PC-3 (cell line): ENCODE measurements around the gene SECISBP2L. TPM values are rescaled to one million over a fixed set of nuclear protein-coding genes. Genes with fewer than 3 reads are reported as not detected.

Source experiments
- ATAC-seq: fragments of 200-7000 bp; cut with Tn5 transposase; 2 replicates; pipeline ENCODE4 v1.9.1; 2020; ENCODE audit warnings: mild to moderate bottlenecking, moderate library complexity
- BruUV-seq: library from RNA; stranded (reverse); fragments of 400-500 nt; replicated peaks from 2 replicates; lab custom pipeline; 2021; lab: Mats Ljungman, UMichigan
- CTCF ChIA-PET: fragments of 300-600 bp; sonication (Branson Sonifier 250); formaldehyde crosslinking; loops from one replicate; lab custom pipeline; 2022; ENCODE audit warnings: antibody characterized with exemption; lab: Charles Lee
- POLR2A ChIA-PET: fragments of 300-600 bp; sonication (Branson Sonifier 250); formaldehyde crosslinking; loops from one replicate; lab custom pipeline; 2022; ENCODE audit warnings: antibody characterized with exemption; ENCODE audit not compliant: unreplicated experiment; lab: Charles Lee
- DNase-seq: peaks from one replicate; pipeline ENCODE4 v3.0.0-alpha.2; 2015
- H2AFZ ChIP-seq: fragments of 300-600 bp; sonication (generic); 2 replicates; pipeline ENCODE4 v1.6.0; 2016; ENCODE audit warnings: antibody characterized with exemption, low read length
- H3F3A ChIP-seq: fragments of 300-600 bp; sonication (generic); one replicate; pipeline ENCODE4 v1.6.0; 2017; ENCODE audit warnings: antibody characterized with exemption, low read length, control low read depth, mild to moderate bottlenecking; ENCODE audit not compliant: unreplicated experiment
- H3K27ac ChIP-seq: fragments of 300-600 bp; sonication (generic); 2 replicates; pipeline ENCODE4 v1.5.1; 2016; ENCODE audit warnings: mild to moderate bottlenecking, low read length
- H3K27me3 ChIP-seq: fragments of 300-600 bp; sonication (generic); 2 replicates; pipeline ENCODE4 v1.6.1; 2016; ENCODE audit warnings: low read length, mixed read lengths
- H3K36me3 ChIP-seq: fragments of 300-600 bp; sonication (generic); 2 replicates; pipeline ENCODE4 v1.6.1; 2016; ENCODE audit warnings: low read depth, mixed run types, low read length, mixed read lengths
- H3K4me1 ChIP-seq: fragments of 300-600 bp; sonication (generic); 2 replicates; pipeline ENCODE4 v1.5.1; 2016; ENCODE audit warnings: low read length; ENCODE audit not compliant: insufficient read depth
- H3K4me2 ChIP-seq: fragments of 300-600 bp; sonication (generic); 2 replicates; pipeline ENCODE4 v1.6.0; 2016; ENCODE audit warnings: low read length
- H3K4me3 ChIP-seq: fragments of 300-600 bp; sonication (generic); 2 replicates; pipeline ENCODE4 v1.5.1; 2016; ENCODE audit warnings: mild to moderate bottlenecking, low read length, mixed read lengths
- H3K79me2 ChIP-seq: fragments of 300-600 bp; sonication (generic); 2 replicates; pipeline ENCODE4 v1.6.1; 2017; ENCODE audit warnings: low read length, mixed read lengths
- H3K9ac ChIP-seq: fragments of 300-600 bp; sonication (generic); 2 replicates; pipeline ENCODE4 v1.6.0; 2016; ENCODE audit warnings: mild to moderate bottlenecking, low read length
- H3K9me2 ChIP-seq: fragments of 300-600 bp; sonication (generic); replicated peaks from 2 replicates; pipeline ENCODE4 v1.6.1; 2016; ENCODE audit warnings: mixed run types, low read length, mixed read lengths
- H3K9me3 ChIP-seq: fragments of 300-600 bp; sonication (generic); 2 replicates; pipeline ENCODE4 v1.6.1; 2016; ENCODE audit warnings: low read length, mixed read lengths
- H4K20me1 ChIP-seq: fragments of 300-600 bp; sonication (generic); 2 replicates; pipeline ENCODE4 v1.6.1; 2016; ENCODE audit warnings: low read length, mixed read lengths
- EZH2 ChIP-seq: fragments of 300-600 bp; sonication (generic); IDR thresholded peaks from one replicate; pipeline ENCODE4 v1.6.1; 2017; ENCODE audit warnings: antibody characterized with exemption, mild to moderate bottlenecking, low read length; ENCODE audit not compliant: unreplicated experiment
- EZH2phosphoT487 ChIP-seq: fragments of 300-600 bp; sonication (generic); IDR thresholded peaks from 2 replicates; pipeline ENCODE4 v1.6.1; 2018; ENCODE audit warnings: mild to moderate bottlenecking, antibody characterized with exemption, low read length, borderline replicate concordance
- intact Hi-C: fragments of 100-400 bp; cut with micrococcal nuclease; formaldehyde crosslinking; loops from 2 replicates; pipeline ENCODE4 v1.9.0; 2023
- total RNA-seq: library from RNA; depleted of rRNA; stranded (reverse); fragments of >200 nt; gene quantifications from 2 replicates; pipeline ENCODE4 v1.2.3, GENCODE V29; 2014
- TF ChIP-seq, protein P1 (sequence below): fragments of 300-600 bp; sonication (generic); conservative IDR thresholded peaks from 2 replicates; pipeline ENCODE4 v1.5.1; 2017; ENCODE audit warnings: antibody characterized with exemption, low read depth, mild to moderate bottlenecking, low read length

SECISBP2L gene
- total RNA-seq, 1 experiment from 2014 or later, result 18.6 TPM

DNA sequence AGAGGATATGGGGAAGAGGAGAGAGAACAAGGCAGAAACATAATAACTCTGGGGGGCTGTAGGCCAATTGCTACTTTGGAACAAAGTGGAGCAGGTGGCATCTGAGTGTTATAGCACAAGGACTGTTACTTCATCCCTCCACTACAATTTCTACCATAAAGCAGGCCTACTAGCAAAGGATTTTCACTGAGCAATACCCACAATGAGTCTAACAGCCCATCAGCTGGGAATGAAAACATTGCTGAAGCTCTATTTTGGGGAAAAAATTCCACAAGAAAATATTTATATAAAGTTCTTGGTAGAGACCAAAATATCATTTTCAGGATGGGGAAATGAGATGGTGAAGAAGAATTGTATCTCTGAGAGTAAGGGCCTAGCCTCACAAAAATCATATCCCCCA, 78.9 kb downstream of the SECISBP2L start:
- H3K27ac ChIP-seq, result peak overlapping the region; percentile 35
- H3K9ac ChIP-seq, result no peak overlapping the region
- no peaks in the 10 kb centered on the region for H3F3A ChIP-seq
- CTCF ChIA-PET, result no interaction called here
- ATAC-seq (no peak), DNase-seq (no peak)
- TF ChIP-seq EZH2 (no peak), EZH2phosphoT487 (no peak)
- TF ChIP-seq, protein P1, sequence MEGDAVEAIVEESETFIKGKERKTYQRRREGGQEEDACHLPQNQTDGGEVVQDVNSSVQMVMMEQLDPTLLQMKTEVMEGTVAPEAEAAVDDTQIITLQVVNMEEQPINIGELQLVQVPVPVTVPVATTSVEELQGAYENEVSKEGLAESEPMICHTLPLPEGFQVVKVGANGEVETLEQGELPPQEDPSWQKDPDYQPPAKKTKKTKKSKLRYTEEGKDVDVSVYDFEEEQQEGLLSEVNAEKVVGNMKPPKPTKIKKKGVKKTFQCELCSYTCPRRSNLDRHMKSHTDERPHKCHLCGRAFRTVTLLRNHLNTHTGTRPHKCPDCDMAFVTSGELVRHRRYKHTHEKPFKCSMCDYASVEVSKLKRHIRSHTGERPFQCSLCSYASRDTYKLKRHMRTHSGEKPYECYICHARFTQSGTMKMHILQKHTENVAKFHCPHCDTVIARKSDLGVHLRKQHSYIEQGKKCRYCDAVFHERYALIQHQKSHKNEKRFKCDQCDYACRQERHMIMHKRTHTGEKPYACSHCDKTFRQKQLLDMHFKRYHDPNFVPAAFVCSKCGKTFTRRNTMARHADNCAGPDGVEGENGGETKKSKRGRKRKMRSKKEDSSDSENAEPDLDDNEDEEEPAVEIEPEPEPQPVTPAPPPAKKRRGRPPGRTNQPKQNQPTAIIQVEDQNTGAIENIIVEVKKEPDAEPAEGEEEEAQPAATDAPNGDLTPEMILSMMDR, result no peak
- H3K36me3 ChIP-seq, result no peaks in the 10 kb centered on the region
- H3K9me3 ChIP-seq, result no peaks in the 10 kb centered on the region
- H3K4me3 ChIP-seq, result no peak overlapping the region
- no peaks in the 10 kb centered on the region for H4K20me1 ChIP-seq
- H3K79me2 ChIP-seq, result 0 out of 2 replicates have a peak, but pooled peaks cover under 1% of the 10 kb centered on the region
- H2AFZ ChIP-seq, result no peak overlapping the region
- H3K9me2 ChIP-seq, result no peaks in the 10 kb centered on the region
- H3K4me1 ChIP-seq, result peaks cover 30% of the 10 kb centered on the region
- POLR2A ChIA-PET, result no interaction called here
- intact Hi-C loops, result loop anchor here (10.0 kb wide), 1 partner anchor 1177 kb away; no protein-coding TSS in a partner anchor
- peak overlapping the region; percentile 17; the same call in 1 of the 2 replicates for H3K4me2 ChIP-seq
- no peaks in the 10 kb centered on the region for H3K27me3 ChIP-seq
- BruUV-seq, result no TSS peak

- H2AFZ ChIP-seq, result no peak overlapping the region
- POLR2A ChIA-PET, result no interaction called here
- H3K27ac ChIP-seq, result peak overlapping the region; percentile 35
- TF ChIP-seq EZH2phosphoT487 (no peak), EZH2 (no peak)
- TF ChIP-seq, protein P1, result no peak
- H3K27me3 ChIP-seq, result no peaks in the 10 kb centered on the region
- CTCF ChIA-PET, result interaction anchor here (0.5 to 1.4 kb wide), 7 partner anchors 9 to 156 kb away, joined by 3 to 12 read pairs (median 3); partner anchors contain the start of gene CEP152
- peak; percentile 49 for ATAC-seq
- H3K9ac ChIP-seq, result no peak overlapping the region
- intact Hi-C loops, result loop anchor here (1.0 to 10.0 kb wide), 2 partner anchors 104 to 1178 kb away; no protein-coding TSS in a partner anchor
- peak; percentile 70 for DNase-seq
- no peaks in the 10 kb centered on the region for H3F3A ChIP-seq
- H3K4me1 ChIP-seq, result peaks cover 34% of the 10 kb centered on the region
- H3K79me2 ChIP-seq, result 0 out of 2 replicates have a peak, but pooled peaks cover 5% of the 10 kb centered on the region
- H3K9me3 ChIP-seq, result no peaks in the 10 kb centered on the region
- H3K9me2 ChIP-seq, result no peaks in the 10 kb centered on the region
- H3K36me3 ChIP-seq, result no peaks in the 10 kb centered on the region
- no TSS peak for BruUV-seq
- H3K4me3 ChIP-seq, result no peak overlapping the region
- peak overlapping the region; percentile 17; the same call in 1 of the 2 replicates for H3K4me2 ChIP-seq
- H4K20me1 ChIP-seq, result no peaks in the 10 kb centered on the region
These were observed 79.5 kb downstream of the SECISBP2L start for GRCh38 chr15:48966595-48967301.
